ENCODE results near the gene ZNF19.

The ZNF19 gene

DNA sequence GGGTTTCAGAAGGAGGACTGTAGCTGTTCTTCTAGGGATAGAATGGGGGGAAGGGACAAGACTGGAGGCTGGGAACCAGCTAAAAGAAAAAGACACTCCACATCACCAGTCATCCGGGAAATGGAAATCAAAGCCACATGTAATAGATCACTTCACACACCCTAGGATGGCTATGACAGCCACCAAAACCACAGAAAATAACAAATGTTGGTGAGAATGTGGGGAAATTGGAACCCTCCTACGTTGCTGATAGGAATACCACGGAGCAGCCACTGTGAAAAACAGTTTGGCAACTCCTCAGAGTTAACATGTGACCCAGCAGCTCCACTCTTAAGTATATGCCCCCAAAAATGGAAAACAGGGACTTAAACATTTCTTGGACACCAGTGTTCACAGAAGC lies 49.6 kb downstream of the ZNF19 start:
- Histone ChIP-seq H3K9ac (ENCODE audit: low read depth, low read length, poor library complexity, severe bottlenecking) (no peak overlapping the region), H3K4me1 (ENCODE audit: insufficient read depth, low read length, poor library complexity, severe bottlenecking) (no peaks in the 10 kb centered on the region), H3K36me3 (ENCODE audit: insufficient read depth, low read length) (no peaks in the 10 kb centered on the region), H3K4me2 (ENCODE audit: low read depth, low read length, poor library complexity, severe bottlenecking) (no peak overlapping the region), H3K9me2 (replicated peaks; ENCODE audit: low read depth, low read length) (no peaks in the 10 kb centered on the region), H3K4me3 (ENCODE audit: low read length, poor library complexity, severe bottlenecking) (no peak overlapping the region), H3K79me2 (ENCODE audit: insufficient read depth, low read length) (no peaks in the 10 kb centered on the region), H3K27me3 (ENCODE audit: insufficient read depth, low read length, poor library complexity, severe bottlenecking) (no peaks in the 10 kb centered on the region), H3K9me3 (ENCODE audit: insufficient read depth, low read depth, low read length) (no peaks in the 10 kb centered on the region), H4K20me1 (ENCODE audit: insufficient read depth, low read length, poor library complexity, severe bottlenecking) (no peaks in the 10 kb centered on the region), H2AFZ (ENCODE audit: low read length) (no peak overlapping the region), H3F3A (ENCODE audit: low read depth) (no peaks in the 10 kb centered on the region)
- TF ChIP-seq, protein P1, sequence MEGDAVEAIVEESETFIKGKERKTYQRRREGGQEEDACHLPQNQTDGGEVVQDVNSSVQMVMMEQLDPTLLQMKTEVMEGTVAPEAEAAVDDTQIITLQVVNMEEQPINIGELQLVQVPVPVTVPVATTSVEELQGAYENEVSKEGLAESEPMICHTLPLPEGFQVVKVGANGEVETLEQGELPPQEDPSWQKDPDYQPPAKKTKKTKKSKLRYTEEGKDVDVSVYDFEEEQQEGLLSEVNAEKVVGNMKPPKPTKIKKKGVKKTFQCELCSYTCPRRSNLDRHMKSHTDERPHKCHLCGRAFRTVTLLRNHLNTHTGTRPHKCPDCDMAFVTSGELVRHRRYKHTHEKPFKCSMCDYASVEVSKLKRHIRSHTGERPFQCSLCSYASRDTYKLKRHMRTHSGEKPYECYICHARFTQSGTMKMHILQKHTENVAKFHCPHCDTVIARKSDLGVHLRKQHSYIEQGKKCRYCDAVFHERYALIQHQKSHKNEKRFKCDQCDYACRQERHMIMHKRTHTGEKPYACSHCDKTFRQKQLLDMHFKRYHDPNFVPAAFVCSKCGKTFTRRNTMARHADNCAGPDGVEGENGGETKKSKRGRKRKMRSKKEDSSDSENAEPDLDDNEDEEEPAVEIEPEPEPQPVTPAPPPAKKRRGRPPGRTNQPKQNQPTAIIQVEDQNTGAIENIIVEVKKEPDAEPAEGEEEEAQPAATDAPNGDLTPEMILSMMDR (conservative IDR thresholded peaks at IDR 0.05; ENCODE audit: low read length), result no peak
- TF ChIP-seq EZH2phosphoT487 (IDR thresholded peaks at IDR 0.05; ENCODE audit: borderline replicate concordance), result no peak

DNA sequence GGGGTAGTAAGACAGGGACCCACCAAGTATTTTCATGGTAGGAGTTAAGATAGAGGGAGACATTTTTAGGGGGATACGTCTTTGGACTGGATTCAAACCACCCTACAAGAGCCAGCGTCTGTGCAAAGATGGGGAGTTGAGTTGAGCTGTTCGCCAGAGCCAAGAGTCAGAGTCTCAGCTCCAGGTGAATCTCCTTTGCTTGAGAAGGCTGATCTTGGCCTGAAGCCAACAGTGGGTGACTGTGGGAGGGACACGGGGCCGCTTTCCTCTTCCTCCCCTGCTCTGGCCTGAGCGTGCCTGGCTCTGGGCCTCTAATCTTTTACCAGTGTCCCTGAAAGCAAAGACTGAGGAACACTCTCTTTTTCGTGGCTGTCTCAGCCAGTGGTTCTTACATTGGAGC lies 52.7 kb downstream of the ZNF19 start:
- Histone ChIP-seq H3K9me2 (replicated peaks; ENCODE audit: low read depth, low read length) (no peaks in the 10 kb centered on the region), H2AFZ (ENCODE audit: low read length) (no peak overlapping the region), H3K79me2 (ENCODE audit: insufficient read depth, low read length) (no peaks in the 10 kb centered on the region), H3K9me3 (ENCODE audit: insufficient read depth, low read depth, low read length) (no peaks in the 10 kb centered on the region; the same call in 1 of the 2 replicates), H3K9ac (ENCODE audit: low read depth, low read length, poor library complexity, severe bottlenecking) (no peak overlapping the region), H3K4me1 (ENCODE audit: insufficient read depth, low read length, poor library complexity, severe bottlenecking) (no peaks in the 10 kb centered on the region), H3K36me3 (ENCODE audit: insufficient read depth, low read length) (no peaks in the 10 kb centered on the region), H3K4me2 (ENCODE audit: low read depth, low read length, poor library complexity, severe bottlenecking) (no peak overlapping the region), H4K20me1 (ENCODE audit: insufficient read depth, low read length, poor library complexity, severe bottlenecking) (no peaks in the 10 kb centered on the region), H3K4me3 (ENCODE audit: low read length, poor library complexity, severe bottlenecking) (no peak overlapping the region), H3F3A (ENCODE audit: low read depth) (no peaks in the 10 kb centered on the region), H3K27me3 (ENCODE audit: insufficient read depth, low read length, poor library complexity, severe bottlenecking) (no peaks in the 10 kb centered on the region)
- TF ChIP-seq, protein P1 (conservative IDR thresholded peaks at IDR 0.05; ENCODE audit: low read length), result no peak
- TF ChIP-seq EZH2phosphoT487 (IDR thresholded peaks at IDR 0.05; ENCODE audit: borderline replicate concordance), result no peak

DNA sequence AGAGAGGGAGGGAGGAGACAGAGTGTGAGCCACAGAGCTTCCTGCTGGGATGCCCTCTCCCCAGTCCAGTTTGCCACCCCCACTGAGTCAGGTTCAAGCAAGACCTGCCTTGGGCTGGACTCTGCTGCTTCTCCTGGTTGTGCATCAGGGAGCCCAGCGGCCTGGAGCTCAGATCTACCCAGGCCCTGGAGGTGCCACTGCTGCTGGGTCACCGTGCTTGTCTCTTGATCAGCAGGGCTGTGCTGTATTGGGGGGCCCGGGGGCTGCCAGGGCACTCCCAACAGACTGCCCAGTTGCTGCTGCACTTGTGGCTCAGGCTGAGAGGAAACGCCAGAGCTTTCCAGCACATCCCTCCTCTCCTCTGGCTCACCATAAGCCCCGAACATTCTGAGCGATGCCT lies 56.2 kb downstream of the ZNF19 start:
- Histone ChIP-seq H3K4me3 (ENCODE audit: low read length, poor library complexity, severe bottlenecking) (no peak overlapping the region), H2AFZ (ENCODE audit: low read length) (no peak overlapping the region), H3K9me3 (ENCODE audit: insufficient read depth, low read depth, low read length) (no peaks in the 10 kb centered on the region; the same call in 1 of the 2 replicates), H3K79me2 (ENCODE audit: insufficient read depth, low read length) (no peaks in the 10 kb centered on the region), H3K9me2 (replicated peaks; ENCODE audit: low read depth, low read length) (no peaks in the 10 kb centered on the region), H3K4me1 (ENCODE audit: insufficient read depth, low read length, poor library complexity, severe bottlenecking) (no peaks in the 10 kb centered on the region), H3K9ac (ENCODE audit: low read depth, low read length, poor library complexity, severe bottlenecking) (no peak overlapping the region), H3K4me2 (ENCODE audit: low read depth, low read length, poor library complexity, severe bottlenecking) (no peak overlapping the region), H4K20me1 (ENCODE audit: insufficient read depth, low read length, poor library complexity, severe bottlenecking) (no peaks in the 10 kb centered on the region), H3K27me3 (ENCODE audit: insufficient read depth, low read length, poor library complexity, severe bottlenecking) (no peaks in the 10 kb centered on the region), H3F3A (ENCODE audit: low read depth) (no peaks in the 10 kb centered on the region), H3K36me3 (ENCODE audit: insufficient read depth, low read length) (no peaks in the 10 kb centered on the region)
- no peak for TF ChIP-seq EZH2phosphoT487 (IDR thresholded peaks at IDR 0.05; ENCODE audit: borderline replicate concordance)
- TF ChIP-seq, protein P1 (conservative IDR thresholded peaks at IDR 0.05; ENCODE audit: low read length), result no peak
